ENCODE results near the gene HLCS. TPM values are rescaled to one million over a fixed set of nuclear protein-coding genes. Genes with fewer than 3 reads are reported as not detected.

Gene HLCS
- total and polyA plus RNA-seq, 8 donors, result 15.9 to 25.3 (median 16.7) TPM

DNA sequence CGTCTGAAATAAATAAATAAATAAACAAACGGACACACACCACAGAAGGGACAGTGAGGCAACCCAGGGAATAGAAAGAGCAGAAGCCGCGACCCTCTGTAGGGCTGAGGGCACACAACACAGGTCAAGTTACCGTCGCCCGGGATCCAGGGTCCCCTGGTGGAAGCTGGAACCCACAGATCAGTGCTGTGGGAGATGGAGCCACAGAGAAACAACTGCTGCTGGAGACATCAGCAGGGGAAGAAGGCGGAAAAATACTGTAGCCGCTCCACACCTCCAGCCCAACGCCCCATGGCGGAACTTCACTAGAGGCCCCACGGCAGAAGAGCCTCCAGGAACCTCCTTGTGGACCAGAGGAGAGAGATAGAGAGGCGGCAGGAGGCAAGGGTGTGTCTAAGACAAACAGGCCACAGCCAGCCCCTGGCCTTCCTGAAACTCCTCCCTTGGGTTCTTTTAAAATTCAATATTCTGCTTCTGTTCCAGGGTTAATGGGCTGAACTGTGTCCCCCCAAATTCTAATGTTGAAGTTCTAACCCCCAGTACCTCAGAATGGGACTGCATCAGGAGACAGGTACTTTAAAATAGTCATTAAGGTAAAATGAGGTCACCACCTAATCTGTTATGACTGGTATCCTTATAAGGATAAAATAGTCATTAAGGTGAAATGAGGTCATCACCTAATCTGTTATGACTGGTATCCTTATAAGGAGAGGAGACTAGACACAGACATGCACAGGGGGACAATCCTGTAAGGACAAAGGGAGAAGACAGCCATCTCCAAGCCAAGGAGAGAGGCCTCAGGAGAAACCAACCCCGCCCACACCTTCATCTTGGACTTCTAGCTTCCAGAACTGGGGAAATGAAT is 7.7 kb upstream of the HLCS start:
- Histone ChIP-seq H3K27ac (no peak overlapping the region), H3K4me1 (peaks cover 8 to 12% of the 10 kb centered on the region in 2 donors), H3K9me3 (no peaks in the 10 kb centered on the region), H3K27me3 (peaks cover 0 to 10% of the 10 kb centered on the region in 2 donors), H3K36me3 (no peaks in the 10 kb centered on the region), H3K4me3 (no peak overlapping the region)
- DNase-seq (no peak), ATAC-seq (no peak)
- TF ChIP-seq CTCF (IDR thresholded peaks at IDR 0.05), result no peak
- intact Hi-C loops (cut with DNase I), result no loop called here

DNA sequence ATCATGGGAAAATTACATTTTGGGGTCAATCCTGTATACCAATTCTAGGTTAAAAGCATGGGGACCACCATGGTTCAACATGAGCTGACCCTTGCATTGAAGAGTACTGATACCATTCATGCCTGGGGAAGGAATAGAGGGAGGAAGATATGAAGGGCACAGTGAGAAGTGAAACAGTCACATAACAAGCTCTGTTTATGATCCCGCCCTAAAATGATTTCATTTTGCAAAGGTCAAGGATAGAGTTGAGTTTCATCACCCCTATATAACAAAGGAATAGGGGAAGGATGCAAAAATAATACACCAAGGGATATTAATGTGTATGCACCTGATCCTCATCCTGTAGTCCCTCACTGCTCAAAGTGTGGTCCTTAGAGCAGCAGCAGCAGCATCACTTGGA is 2.5 kb upstream of the HLCS start:
- Histone ChIP-seq H3K4me3 (no peak overlapping the region), H3K9me3 (no peaks in the 10 kb centered on the region), H3K27ac (no peak overlapping the region), H3K36me3 (no peaks in the 10 kb centered on the region), H3K27me3 (peaks cover 0 to 13% of the 10 kb centered on the region in 2 donors), H3K4me1 (peaks cover 0 to 17% of the 10 kb centered on the region in 2 donors)
- TF ChIP-seq CTCF (IDR thresholded peaks at IDR 0.05), result no peak
- ATAC-seq (no peak), DNase-seq (no peak)
- intact Hi-C loops (cut with DNase I), result no loop called here

DNA sequence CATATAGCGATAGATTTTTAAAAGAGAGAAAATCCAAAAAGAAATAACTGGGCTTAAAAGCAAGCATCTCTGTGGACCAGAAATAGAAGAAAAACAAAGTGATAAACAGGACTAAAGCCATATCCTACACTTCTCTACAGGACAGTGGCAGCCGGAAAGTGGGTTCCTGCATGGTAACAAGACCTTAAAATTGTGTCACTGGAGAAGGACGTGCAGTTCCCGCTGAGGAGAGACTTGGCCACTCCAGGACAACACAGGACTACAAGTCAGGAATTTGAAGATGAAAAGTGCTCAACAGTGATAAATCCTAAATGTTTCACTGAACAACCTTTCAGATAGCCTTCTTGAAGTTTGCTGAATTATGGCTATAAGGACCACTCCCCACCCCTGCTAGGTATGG is 1.9 kb upstream of the HLCS start:
- Histone ChIP-seq H3K9me3 (no peaks in the 10 kb centered on the region), H3K36me3 (no peaks in the 10 kb centered on the region), H3K27ac (no peak overlapping the region), H3K4me1 (peaks cover 0 to 17% of the 10 kb centered on the region in 2 donors), H3K27me3 (peaks cover 0 to 13% of the 10 kb centered on the region in 2 donors), H3K4me3 (no peak overlapping the region)
- DNase-seq (no peak), ATAC-seq (no peak)
- no peak for TF ChIP-seq CTCF (IDR thresholded peaks at IDR 0.05)
- intact Hi-C loops (cut with DNase I), result no loop called here

DNA sequence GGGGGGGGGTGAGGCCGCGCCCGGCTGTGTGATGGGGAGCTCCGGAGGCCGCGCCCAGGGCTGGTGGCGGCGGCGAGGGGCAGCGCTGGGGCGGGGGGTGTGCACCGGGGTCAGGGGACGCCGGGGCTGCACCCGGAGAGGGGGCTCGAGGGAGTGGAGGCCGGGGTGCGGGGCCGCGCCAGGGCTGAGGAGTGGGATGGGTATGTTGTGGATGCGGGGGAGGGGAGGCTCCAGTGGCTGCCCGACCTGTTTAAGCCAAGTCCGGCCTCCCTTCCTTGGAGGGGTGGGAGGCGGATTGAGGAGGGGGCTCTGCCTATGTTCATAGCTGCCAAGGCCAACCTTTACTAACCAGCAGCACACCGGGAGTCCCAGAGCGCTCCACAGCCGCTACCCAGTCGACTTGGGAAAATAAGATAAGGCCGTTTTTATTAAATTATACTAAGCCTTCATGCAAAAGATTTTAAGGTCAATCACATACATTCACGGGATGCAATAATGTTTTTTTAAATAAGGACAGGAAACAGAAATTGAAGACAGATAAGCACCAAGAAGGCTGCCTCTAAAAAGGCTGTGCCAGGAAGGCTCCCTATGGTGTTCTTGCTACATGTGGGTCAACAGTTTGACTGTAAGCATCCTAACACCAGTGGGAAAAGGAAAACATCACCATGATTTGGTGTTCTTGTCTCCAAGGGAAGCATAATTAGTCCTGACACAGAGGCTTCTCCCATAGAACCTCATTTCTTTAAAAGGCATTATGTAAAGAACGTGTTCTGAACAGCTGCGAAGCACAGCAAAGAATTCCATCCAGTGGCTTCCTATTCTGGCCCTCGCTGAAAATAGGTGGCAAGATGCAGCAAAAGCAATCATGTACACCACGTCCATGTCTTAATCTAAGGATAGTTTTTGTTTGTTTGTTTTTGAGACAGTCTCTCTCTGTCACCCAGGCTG is 626 bp upstream of the HLCS start:
- TF ChIP-seq CTCF (IDR thresholded peaks at IDR 0.05), result no peak
- Histone ChIP-seq H3K4me1 (peaks cover 0 to 17% of the 10 kb centered on the region in 2 donors), H3K36me3 (no peaks in the 10 kb centered on the region), H3K9me3 (no peaks in the 10 kb centered on the region), H3K27me3 (peaks cover 0 to 13% of the 10 kb centered on the region in 2 donors), H3K4me3 (peak overlapping the region; percentile 51 to 67), H3K27ac (peak overlapping the region; percentile 56 to 83)
- intact Hi-C loops (cut with DNase I), result no loop called here
- ATAC-seq (peak; percentile 36), DNase-seq (peak in 1 of 4 donors; percentile 36)

DNA sequence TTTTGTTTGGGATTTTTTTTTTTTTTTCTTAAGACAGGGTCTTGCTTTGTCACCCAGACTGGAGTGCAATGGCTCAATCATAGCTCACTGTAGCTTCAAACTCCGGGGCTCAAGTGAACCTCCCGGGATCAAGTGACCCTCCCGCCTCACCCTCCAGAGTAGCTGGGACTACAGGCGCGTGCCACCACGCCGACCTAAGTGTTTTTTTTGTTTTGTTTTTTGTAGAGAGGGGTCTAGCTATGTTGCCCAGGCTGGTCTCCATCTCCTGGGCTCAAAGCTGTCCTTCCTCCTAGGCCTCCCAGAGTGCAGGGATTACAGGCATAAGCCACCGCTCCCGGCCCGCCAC is 776 bp downstream of the HLCS start:
- peaks cover 0 to 13% of the 10 kb centered on the region in 2 donors for H3K27me3 ChIP-seq
- H3K4me1 ChIP-seq, result peaks cover 0 to 17% of the 10 kb centered on the region in 2 donors
- intact Hi-C loops (cut with DNase I), result no loop called here
- DNase-seq, result no peak
- H3K9me3 ChIP-seq, result no peaks in the 10 kb centered on the region
- ATAC-seq, result no peak
- H3K36me3 ChIP-seq, result peaks cover 0 to 9% of the 10 kb centered on the region in 2 donors
- no peak for TF ChIP-seq CTCF (IDR thresholded peaks at IDR 0.05)
- H3K27ac ChIP-seq, result peak overlapping the region; percentile 75 to 87
- H3K4me3 ChIP-seq, result peak overlapping the region; percentile 54 to 67
